Neural progenitor cell (in vitro differentiated cells): Measurements from ENCODE around the gene SMAGP. TPM values are rescaled to one million over a fixed set of nuclear protein-coding genes. Genes with fewer than 3 reads are reported as not detected.

Source experiments
- DNase-seq: peaks from one replicate; pipeline ENCODE4 v3.0.0-alpha.2; 2016; ENCODE audit warnings: low spot score
- H2AFZ ChIP-seq: fragments of 200-600 bp; sonication (generic); replicated peaks from 2 replicates; pipeline ENCODE4 v1.6.1; 2016; ENCODE audit warnings: antibody characterized with exemption
- H3F3A ChIP-seq: fragments of 200-600 bp; sonication (generic); 2 replicates; pipeline ENCODE4 v1.6.1; 2016; ENCODE audit warnings: antibody characterized with exemption, low read depth
- H3K27ac ChIP-seq: fragments of 200-600 bp; sonication (generic); 2 replicates; pipeline ENCODE4 v1.5.1; 2016; ENCODE audit warnings: mild to moderate bottlenecking
- H3K27me3 ChIP-seq: fragments of 200-600 bp; sonication (generic); 2 replicates; pipeline ENCODE4 v1.6.1; 2016; ENCODE audit warnings: mild to moderate bottlenecking, moderate library complexity
- H3K36me3 ChIP-seq: fragments of 200-600 bp; sonication (generic); 2 replicates; pipeline ENCODE4 v1.5.1; 2016
- H3K4me1 ChIP-seq: fragments of 200-600 bp; sonication (generic); 2 replicates; pipeline ENCODE4 v1.6.1; 2016; ENCODE audit warnings: mixed run types
- H3K4me2 ChIP-seq: fragments of 200-600 bp; sonication (generic); 2 replicates; pipeline ENCODE4 v1.6.1; 2016
- H3K4me3 ChIP-seq: fragments of 200-600 bp; sonication (generic); 2 replicates; pipeline ENCODE4 v1.5.1; 2016
- H3K79me2 ChIP-seq: fragments of 200-600 bp; sonication (generic); 2 replicates; pipeline ENCODE4 v1.6.1; 2016; ENCODE audit warnings: low read depth
- H3K9ac ChIP-seq: fragments of 200-600 bp; sonication (generic); 2 replicates; pipeline ENCODE4 v1.6.1; 2016
- H3K9me3 ChIP-seq: fragments of 200-600 bp; sonication (generic); 2 replicates; pipeline ENCODE4 v1.5.1; 2016; ENCODE audit warnings: low read depth
- H4K20me1 ChIP-seq: fragments of 200-600 bp; sonication (generic); 2 replicates; pipeline ENCODE4 v1.6.1; 2016; ENCODE audit warnings: low read depth
- H3K27ac Mint-ChIP-seq: 3 replicates; pipeline ENCODE4 v1.8.0; 2021; ENCODE audit warnings: mixed read lengths
- H3K27me3 Mint-ChIP-seq: 2 replicates; pipeline ENCODE4 v1.8.0; 2022; ENCODE audit warnings: low read depth, mild to moderate bottlenecking, inconsistent platforms, moderate library complexity, mixed read lengths; ENCODE audit not compliant: insufficient read depth
- H3K36me3 Mint-ChIP-seq: 3 replicates; pipeline ENCODE4 v1.8.0; 2021; ENCODE audit warnings: mixed read lengths
- H3K4me1 Mint-ChIP-seq: 3 replicates; pipeline ENCODE4 v1.8.0; 2021; ENCODE audit warnings: mixed read lengths
- H3K4me3 Mint-ChIP-seq: 3 replicates; pipeline ENCODE4 v1.8.0; 2021; ENCODE audit warnings: mild to moderate bottlenecking, moderate library complexity, mixed read lengths
- H3K9me3 Mint-ChIP-seq: 3 replicates; pipeline ENCODE4 v1.8.0; 2020; ENCODE audit warnings: mixed read lengths
- CTCF ChIP-seq: fragments of 200-600 bp; sonication (generic); IDR thresholded peaks from 2 replicates; pipeline ENCODE4 v1.5.1; 2017; ENCODE audit warnings: antibody characterized with exemption, mild to moderate bottlenecking
- EZH2 ChIP-seq: fragments of 200-600 bp; sonication (generic); IDR thresholded peaks from 2 replicates; pipeline ENCODE4 v1.6.1; 2017; ENCODE audit warnings: antibody characterized with exemption, mild to moderate bottlenecking, moderate library complexity
- EZH2phosphoT487 ChIP-seq: fragments of 200-600 bp; sonication (generic); IDR thresholded peaks from 2 replicates; pipeline ENCODE4 v1.6.1; 2017; ENCODE audit warnings: antibody characterized with exemption
- total RNA-seq: library from RNA; depleted of rRNA; stranded (reverse); fragments of >200 nt; gene quantifications from 2 replicates; pipeline ENCODE4 v1.2.3, GENCODE V29; 2015; ENCODE audit warnings: low replicate concordance

The SMAGP gene
- total RNA-seq, 1 donor from 2014 or later: 19.0 TPM

- H3K27ac Mint-ChIP-seq: no peak overlapping the region
- H3K36me3 Mint-ChIP-seq: no peaks in the 10 kb centered on the region
- TF ChIP-seq EZH2 (no peak), CTCF (no peak), EZH2phosphoT487 (no peak)
- peaks cover 3% of the 10 kb centered on the region for H3F3A ChIP-seq
- no peak overlapping the region for H3K4me3 ChIP-seq
- no peaks in the 10 kb centered on the region for H4K20me1 ChIP-seq
- no peaks in the 10 kb centered on the region for H3K36me3 ChIP-seq
- no peaks in the 10 kb centered on the region for H3K4me1 Mint-ChIP-seq
- H3K9me3 ChIP-seq: no peaks in the 10 kb centered on the region
- H3K27ac ChIP-seq: no peak overlapping the region
- H3K27me3 ChIP-seq: no peaks in the 10 kb centered on the region
- H3K9ac ChIP-seq: no peak overlapping the region
- H2AFZ ChIP-seq: no peak overlapping the region
- peaks cover 8% of the 10 kb centered on the region for H3K27me3 Mint-ChIP-seq
- H3K4me1 ChIP-seq: no peaks in the 10 kb centered on the region
- no peak for DNase-seq
- no peak overlapping the region for H3K4me2 ChIP-seq
- no peaks in the 10 kb centered on the region for H3K79me2 ChIP-seq
- no peak overlapping the region for H3K4me3 Mint-ChIP-seq
- H3K9me3 Mint-ChIP-seq: no peaks in the 10 kb centered on the region
Measured at GRCh38 chr12:51210690-51211395, 59.4 kb downstream of the SMAGP start.

- no peaks in the 10 kb centered on the region for H3K27me3 ChIP-seq
- H3K36me3 Mint-ChIP-seq: no peaks in the 10 kb centered on the region
- H3K36me3 ChIP-seq: no peaks in the 10 kb centered on the region
- H3K4me3 ChIP-seq: no peak overlapping the region
- H3K4me3 Mint-ChIP-seq: no peak overlapping the region
- no peaks in the 10 kb centered on the region for H3K9me3 Mint-ChIP-seq
- TF ChIP-seq EZH2phosphoT487 (no peak), CTCF (no peak), EZH2 (no peak)
- no peak for DNase-seq
- peaks cover 6% of the 10 kb centered on the region for H3K27me3 Mint-ChIP-seq
- H3K4me1 Mint-ChIP-seq: peaks cover 3% of the 10 kb centered on the region
- H3K79me2 ChIP-seq: no peaks in the 10 kb centered on the region
- H3K9me3 ChIP-seq: no peaks in the 10 kb centered on the region
- no peak overlapping the region for H3K9ac ChIP-seq
- no peak overlapping the region for H3K27ac ChIP-seq
- H4K20me1 ChIP-seq: no peaks in the 10 kb centered on the region
- no peaks in the 10 kb centered on the region for H3K4me1 ChIP-seq
- no peak overlapping the region for H3K4me2 ChIP-seq
- no peak overlapping the region for H2AFZ ChIP-seq
- H3F3A ChIP-seq: no peaks in the 10 kb centered on the region
- H3K27ac Mint-ChIP-seq: no peak overlapping the region
Measured at GRCh38 chr12:51209259-51209658, 61.0 kb downstream of the SMAGP start.

GRCh38 chr12:51208016-51208660 lies 62.1 kb downstream of the SMAGP start:
- H4K20me1 ChIP-seq: no peaks in the 10 kb centered on the region
- no peak overlapping the region for H3K27ac ChIP-seq
- H3F3A ChIP-seq: no peaks in the 10 kb centered on the region
- no peak overlapping the region for H3K4me2 ChIP-seq
- Mint-ChIP-seq H3K9me3 (no peaks in the 10 kb centered on the region), H3K4me1 (peaks cover 3% of the 10 kb centered on the region), H3K36me3 (no peaks in the 10 kb centered on the region), H3K27me3 (peaks cover 6% of the 10 kb centered on the region), H3K27ac (peak overlapping the region; percentile 60), H3K4me3 (no peak overlapping the region)
- H3K36me3 ChIP-seq: no peaks in the 10 kb centered on the region
- no peak overlapping the region for H2AFZ ChIP-seq
- H3K27me3 ChIP-seq: no peaks in the 10 kb centered on the region
- DNase-seq: no peak
- H3K4me3 ChIP-seq: no peak overlapping the region
- TF ChIP-seq CTCF (no peak), EZH2 (no peak), EZH2phosphoT487 (no peak)
- H3K9me3 ChIP-seq: no peaks in the 10 kb centered on the region
- no peak overlapping the region for H3K9ac ChIP-seq
- H3K79me2 ChIP-seq: no peaks in the 10 kb centered on the region
- H3K4me1 ChIP-seq: no peaks in the 10 kb centered on the region
